Measurements from ENCODE around the gene TOR4A.

Gene TOR4A
- total RNA-seq, result 3.4 to 7.1 (median 5.2) reads per million in 4 experiments

- no peak for DNase-seq
Observed at GRCh38 chr9:137277329-137278041, at the start of gene TOR4A. Gene TOR4A, plus strand, starts transcription at chr9:137277726. Its CDS starts 964 bp downstream, at chr9:137278690.

GRCh38 chr9:137227853-137228505 lies 49.5 kb upstream of the TOR4A start:
- no peak for DNase-seq

- no peak for DNase-seq
Observed at GRCh38 chr9:137228506-137228967, 49.0 kb upstream of the TOR4A start.

GRCh38 chr9:137228968-137229896 lies 48.3 kb upstream of the TOR4A start:
- no peak for DNase-seq

- no peak for DNase-seq
Observed at GRCh38 chr9:137229903-137230704, 47.4 kb upstream of the TOR4A start.

- DNase-seq, result no peak
Observed at GRCh38 chr9:137230705-137231371, 46.7 kb upstream of the TOR4A start, which contains the start of gene SLC34A3. Gene SLC34A3, plus strand, starts transcription at chr9:137230901. Its CDS starts 802 bp downstream, at chr9:137231703.

- no peak for DNase-seq
Observed at GRCh38 chr9:137231372-137232039, 46.0 kb upstream of the TOR4A start.

GRCh38 chr9:137232101-137232500 lies 45.4 kb upstream of the TOR4A start:
- DNase-seq, result no peak

- no peak for DNase-seq
Observed at GRCh38 chr9:137232510-137232909, 45.0 kb upstream of the TOR4A start.

GRCh38 chr9:137233143-137233980 lies 44.2 kb upstream of the TOR4A start:
- DNase-seq, result no peak

GRCh38 chr9:137234055-137234697 lies 43.4 kb upstream of the TOR4A start:
- DNase-seq, result no peak

- DNase-seq, result no peak
Observed at GRCh38 chr9:137234758-137235423, 42.6 kb upstream of the TOR4A start.

- no peak for DNase-seq
Observed at GRCh38 chr9:137235424-137236237, 41.9 kb upstream of the TOR4A start.

GRCh38 chr9:137236238-137236935 lies 41.1 kb upstream of the TOR4A start:
- DNase-seq, result peak; percentile 88

GRCh38 chr9:137236936-137237421 lies 40.5 kb upstream of the TOR4A start:
- no peak for DNase-seq

- no peak for DNase-seq
Observed at GRCh38 chr9:137237759-137238726, 39.5 kb upstream of the TOR4A start.
